Adrenal gland (tissue), 5 donors: Measurements from ENCODE around the gene MAST4.

Experiments used
- POLR2A ChIP-seq, 2 donors: fragments of 450-650 bp; IDR thresholded peaks; one replicate each; pipeline ENCODE4 v1.6.1; 2017; ENCODE audit warnings: antibody characterized with exemption in 2 of 2, mild to moderate bottlenecking in 2 of 2, moderate library complexity in 1 of 2
- TF ChIP-seq, protein P1 (sequence below), 6 experiments: fragments of 450-650 bp in 4 of 6; fragments of 200-600 bp in 2 of 6; sonication (generic) in 1 of 6; IDR thresholded peaks; 1 replicate in 5 of 6; 2 replicates in 1 of 6; pipeline versions ENCODE4 v1.5.1 to v1.8.0; 2016 to 2021; ENCODE audit warnings: antibody characterized with exemption in 6 of 6, mild to moderate bottlenecking in 2 of 6, moderate library complexity in 1 of 6
- donor health status: DM: no; HTN: no; CAD: no.

DNA sequence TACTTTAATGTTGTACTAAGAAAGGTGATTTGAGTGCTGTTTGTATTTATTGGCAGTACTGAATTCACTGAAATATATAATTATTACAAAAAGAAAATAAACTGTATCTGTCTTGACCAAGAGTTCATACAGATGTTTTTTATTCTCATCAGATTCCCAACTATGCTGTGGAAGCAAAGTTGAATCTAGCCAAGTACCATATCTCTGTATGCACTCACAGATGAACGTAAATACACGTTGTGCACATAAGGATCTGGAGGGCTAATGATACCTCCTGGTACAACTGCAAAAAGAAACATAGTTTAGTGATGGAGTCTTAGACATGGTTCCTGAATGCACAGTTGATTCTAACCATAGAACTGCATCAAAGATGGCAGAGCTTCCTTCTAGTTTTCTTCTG, 431.0 kb downstream of the MAST4 start:
- TF ChIP-seq, protein P1, sequence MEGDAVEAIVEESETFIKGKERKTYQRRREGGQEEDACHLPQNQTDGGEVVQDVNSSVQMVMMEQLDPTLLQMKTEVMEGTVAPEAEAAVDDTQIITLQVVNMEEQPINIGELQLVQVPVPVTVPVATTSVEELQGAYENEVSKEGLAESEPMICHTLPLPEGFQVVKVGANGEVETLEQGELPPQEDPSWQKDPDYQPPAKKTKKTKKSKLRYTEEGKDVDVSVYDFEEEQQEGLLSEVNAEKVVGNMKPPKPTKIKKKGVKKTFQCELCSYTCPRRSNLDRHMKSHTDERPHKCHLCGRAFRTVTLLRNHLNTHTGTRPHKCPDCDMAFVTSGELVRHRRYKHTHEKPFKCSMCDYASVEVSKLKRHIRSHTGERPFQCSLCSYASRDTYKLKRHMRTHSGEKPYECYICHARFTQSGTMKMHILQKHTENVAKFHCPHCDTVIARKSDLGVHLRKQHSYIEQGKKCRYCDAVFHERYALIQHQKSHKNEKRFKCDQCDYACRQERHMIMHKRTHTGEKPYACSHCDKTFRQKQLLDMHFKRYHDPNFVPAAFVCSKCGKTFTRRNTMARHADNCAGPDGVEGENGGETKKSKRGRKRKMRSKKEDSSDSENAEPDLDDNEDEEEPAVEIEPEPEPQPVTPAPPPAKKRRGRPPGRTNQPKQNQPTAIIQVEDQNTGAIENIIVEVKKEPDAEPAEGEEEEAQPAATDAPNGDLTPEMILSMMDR (IDR thresholded peaks at IDR 0.05): no peak
- no peak for TF ChIP-seq POLR2A (IDR thresholded peaks at IDR 0.05)
